HepG2 (cell line): ENCODE data around the gene MTG1. TPM values are rescaled to one million over a fixed set of nuclear protein-coding genes. Genes with fewer than 3 reads are reported as not detected.
A peak's percentile ranks its signal among the peaks of the same experiment; 100 is the strongest.

Experiments used
- ATF2 ChIP-seq: sonication (generic); formaldehyde crosslinking; IDR thresholded peaks from 2 replicates; pipeline ENCODE4 v1.4.0; 2020; ENCODE audit warnings: missing genetic modification reagents
- DRAP1 ChIP-seq: IDR thresholded peaks from 2 replicates; pipeline ENCODE4 v1.6.1; 2016; ENCODE audit warnings: missing genetic modification reagents, missing compliant biosample characterization
- GATAD2A ChIP-seq: IDR thresholded peaks from 2 replicates; pipeline ENCODE4 v1.6.1; 2016
- HCFC1 ChIP-seq: fragments of 150-350 bp; IDR thresholded peaks from 2 replicates; pipeline ENCODE4 v1.6.1; 2014; ENCODE audit warnings: low read depth, low read length
- HNRNPUL1 ChIP-seq: fragments of 200-400 bp; formaldehyde crosslinking; IDR thresholded peaks from 2 replicates; pipeline ENCODE4 v1.6.1; 2017; ENCODE audit warnings: low read depth, mild to moderate bottlenecking, low read length, moderate library complexity
- MYNN ChIP-seq: sonication (generic); formaldehyde crosslinking; IDR thresholded peaks from 2 replicates; pipeline ENCODE4 v1.4.0; 2020; ENCODE audit warnings: mild to moderate bottlenecking, low read depth, missing genetic modification reagents
- NFYB ChIP-seq: sonication (generic); formaldehyde crosslinking; IDR thresholded peaks from 2 replicates; pipeline ENCODE4 v1.4.0; 2020; ENCODE audit warnings: missing genetic modification reagents
- PHF8 ChIP-seq: sonication (generic); formaldehyde crosslinking; IDR thresholded peaks from 2 replicates; pipeline ENCODE4 v1.5.0; 2020; ENCODE audit warnings: missing genetic modification reagents
- PLSCR1 ChIP-seq: sonication (generic); formaldehyde crosslinking; IDR thresholded peaks from 2 replicates; pipeline ENCODE4 v1.5.0; 2020; ENCODE audit warnings: missing genetic modification reagents, mild to moderate bottlenecking, borderline replicate concordance
- RBM22 ChIP-seq: fragments of 200-400 bp; formaldehyde crosslinking; optimal IDR thresholded peaks from 2 replicates; pipeline ENCODE3; 2017; ENCODE audit warnings: mild to moderate bottlenecking, low read length, moderate library complexity
- REXO4 ChIP-seq: sonication (generic); formaldehyde crosslinking; IDR thresholded peaks from 2 replicates; pipeline ENCODE4 v1.8.0; 2022; ENCODE audit warnings: missing genetic modification reagents, mild to moderate bottlenecking, borderline replicate concordance
- SMAD3 ChIP-seq: sonication (generic); formaldehyde crosslinking; IDR thresholded peaks from 2 replicates; pipeline ENCODE4 v1.4.0; 2020; ENCODE audit warnings: missing genetic modification reagents
- TCF7L2 ChIP-seq: IDR thresholded peaks from 2 replicates; pipeline ENCODE4 v1.6.1; 2011; ENCODE audit warnings: mild to moderate bottlenecking, low read depth, low read length, moderate library complexity
- TP53 ChIP-seq: sonication (generic); formaldehyde crosslinking; conservative IDR thresholded peaks from 2 replicates; pipeline ENCODE4 v1.4.0; 2020; ENCODE audit warnings: missing genetic modification reagents
- WIZ ChIP-seq: sonication (generic); formaldehyde crosslinking; IDR thresholded peaks from 2 replicates; pipeline ENCODE4 v1.5.1; 2020; ENCODE audit warnings: mild to moderate bottlenecking, missing genetic modification reagents
- ZNF337 ChIP-seq: sonication (generic); formaldehyde crosslinking; IDR thresholded peaks from 2 replicates; pipeline ENCODE4 v1.5.1; 2020; ENCODE audit warnings: missing genetic modification reagents, low read depth, mild to moderate bottlenecking, borderline replicate concordance
- ZNF343 ChIP-seq: sonication (generic); formaldehyde crosslinking; IDR thresholded peaks from 2 replicates; pipeline ENCODE4 v1.4.0; 2020; ENCODE audit warnings: mild to moderate bottlenecking, missing genetic modification reagents
- ZNF432 ChIP-seq: sonication (generic); formaldehyde crosslinking; IDR thresholded peaks from 2 replicates; pipeline ENCODE4 v1.5.0; 2020; ENCODE audit warnings: missing genetic modification reagents, mild to moderate bottlenecking, borderline replicate concordance
- ZNF512 ChIP-seq: sonication (generic); formaldehyde crosslinking; IDR thresholded peaks from 2 replicates; pipeline ENCODE4 v1.4.0; 2020; ENCODE audit warnings: mild to moderate bottlenecking, missing genetic modification reagents
- ZNF550 ChIP-seq: sonication (generic); formaldehyde crosslinking; IDR thresholded peaks from 2 replicates; pipeline ENCODE4 v1.4.0; 2020; ENCODE audit warnings: mild to moderate bottlenecking, missing genetic modification reagents, borderline replicate concordance
- ZNF749 ChIP-seq: sonication (generic); formaldehyde crosslinking; IDR thresholded peaks from 2 replicates; pipeline ENCODE4 v1.8.0; 2022; ENCODE audit warnings: mild to moderate bottlenecking, missing genetic modification reagents, moderate library complexity, borderline replicate concordance
- polyA plus RNA-seq, 8 experiments: library from polyadenylated mRNA; depleted of rRNA in 3 of 8; stranded (reverse) in 7 of 8; unstranded in 1 of 8; fragments of >200 nt; fragmentation: Illumina TruSeq in 4 of 8; extraction: Trizol in 4 of 8; gene quantifications; 2 replicates each; pipeline versions ENCODE4 v1.2.1 to v1.2.3, GENCODE V29; 2011 to 2016; ENCODE audit warnings: low read depth in 4 of 8, missing spikeins in 1 of 8, mixed read lengths in 1 of 8; ENCODE audit not compliant: insufficient read depth in 1 of 8
- total RNA-seq, 5 experiments: library from RNA; depleted of rRNA; stranded (reverse); fragments of >200 nt; fragmentation: Illumina TruSeq; extraction: Trizol; gene quantifications; 2 replicates each; pipeline ENCODE4 v1.2.3, GENCODE V29; 2016; ENCODE audit warnings: low read depth in 1 of 5
- TF ChIP-seq, protein P1 (sequence below): sonication (generic); formaldehyde crosslinking; IDR thresholded peaks from 2 replicates; pipeline ENCODE4 v1.5.0; 2020; ENCODE audit warnings: mild to moderate bottlenecking, missing genetic modification reagents, moderate library complexity
- TF ChIP-seq, protein P2 (sequence below): IDR thresholded peaks from 2 replicates; pipeline ENCODE4 v1.6.1; 2016; ENCODE audit warnings: missing compliant biosample characterization, missing genetic modification reagents, borderline replicate concordance

The MTG1 gene
- total and polyA plus RNA-seq, 2 of the 13 experiments (the other 11 are each of a cell fraction or from before 2014, with no cell fraction given) = 42.0 to 103 TPM

DNA sequence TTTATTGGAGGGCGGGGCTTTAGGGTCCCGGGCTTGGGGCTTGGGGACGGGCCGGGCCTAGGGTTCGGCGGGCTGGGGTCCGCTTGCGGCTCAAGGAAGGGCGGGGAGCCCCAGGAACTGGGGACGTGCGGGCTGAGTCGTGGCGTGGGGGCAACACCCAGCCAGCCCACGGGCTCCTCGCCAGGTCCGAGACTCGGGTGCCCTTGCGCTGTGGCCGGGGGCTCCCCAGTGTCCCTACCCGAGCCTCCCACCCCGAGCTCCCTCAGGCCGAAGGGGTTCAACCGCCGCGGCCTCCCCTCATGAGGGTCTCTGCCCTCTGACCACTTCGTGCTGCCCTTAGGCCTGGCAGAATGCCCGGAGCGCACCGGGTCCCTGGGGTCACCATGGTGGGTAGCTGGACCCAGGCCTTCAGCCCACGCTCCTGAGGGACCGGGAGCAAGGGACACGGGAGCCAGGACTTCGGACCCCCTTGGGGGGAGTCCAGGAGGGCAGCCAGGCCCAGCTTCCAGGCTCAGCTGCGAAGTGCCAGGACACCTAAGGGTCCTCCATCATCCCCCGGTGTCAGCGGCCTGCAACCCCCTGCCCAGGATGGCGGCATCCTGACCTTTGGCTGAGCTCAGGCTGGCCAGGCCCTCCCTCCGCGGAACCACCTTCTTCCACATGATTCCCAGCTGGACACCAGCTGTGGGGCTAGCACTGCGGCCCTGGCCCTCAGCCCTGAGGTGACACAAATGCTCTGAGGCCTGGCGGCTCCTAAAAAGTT, 35.6 kb upstream of the MTG1 start (continued):
- TF ChIP-seq REXO4 = no peak
- TF ChIP-seq GATAD2A (CRISPR knock-in tag) = peak; percentile 39; the same call in 1 of the 2 replicates
- TF ChIP-seq HCFC1 = no peak
- TF ChIP-seq WIZ = no peak
- TF ChIP-seq MYNN (CRISPR knock-in tag) = no peak
- peak; percentile 64 for TF ChIP-seq PHF8
- no peak for TF ChIP-seq ZNF337 (CRISPR knock-in tag)
- TF ChIP-seq RBM22 = no peak
- TF ChIP-seq DRAP1 (CRISPR knock-in tag) = peak; percentile 28
- TF ChIP-seq ATF2 (CRISPR knock-in tag) = no peak
- TF ChIP-seq TP53 = no peak
- TF ChIP-seq NFYB (CRISPR knock-in tag) = no peak
- TF ChIP-seq PLSCR1 = no peak
- peak; percentile 35; the same call in 1 of the 2 replicates for TF ChIP-seq ZNF343 (CRISPR knock-in tag)
- TF ChIP-seq ZNF749 = 0 out of 2 replicates have a peak, but pooled peaks have one; percentile 52
- no peak for TF ChIP-seq ZNF512 (CRISPR knock-in tag)
- peak; percentile 72; the same call in 1 of the 2 replicates for TF ChIP-seq ZNF550 (CRISPR knock-in tag)
- TF ChIP-seq TCF7L2 = no peak
- TF ChIP-seq, protein P1, sequence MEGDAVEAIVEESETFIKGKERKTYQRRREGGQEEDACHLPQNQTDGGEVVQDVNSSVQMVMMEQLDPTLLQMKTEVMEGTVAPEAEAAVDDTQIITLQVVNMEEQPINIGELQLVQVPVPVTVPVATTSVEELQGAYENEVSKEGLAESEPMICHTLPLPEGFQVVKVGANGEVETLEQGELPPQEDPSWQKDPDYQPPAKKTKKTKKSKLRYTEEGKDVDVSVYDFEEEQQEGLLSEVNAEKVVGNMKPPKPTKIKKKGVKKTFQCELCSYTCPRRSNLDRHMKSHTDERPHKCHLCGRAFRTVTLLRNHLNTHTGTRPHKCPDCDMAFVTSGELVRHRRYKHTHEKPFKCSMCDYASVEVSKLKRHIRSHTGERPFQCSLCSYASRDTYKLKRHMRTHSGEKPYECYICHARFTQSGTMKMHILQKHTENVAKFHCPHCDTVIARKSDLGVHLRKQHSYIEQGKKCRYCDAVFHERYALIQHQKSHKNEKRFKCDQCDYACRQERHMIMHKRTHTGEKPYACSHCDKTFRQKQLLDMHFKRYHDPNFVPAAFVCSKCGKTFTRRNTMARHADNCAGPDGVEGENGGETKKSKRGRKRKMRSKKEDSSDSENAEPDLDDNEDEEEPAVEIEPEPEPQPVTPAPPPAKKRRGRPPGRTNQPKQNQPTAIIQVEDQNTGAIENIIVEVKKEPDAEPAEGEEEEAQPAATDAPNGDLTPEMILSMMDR (CRISPR knock-in tag) = no peak; the same call in 1 of the 2 replicates
- TF ChIP-seq SMAD3 (CRISPR knock-in tag) = no peak
- no peak for TF ChIP-seq HNRNPUL1
- TF ChIP-seq, protein P2, sequence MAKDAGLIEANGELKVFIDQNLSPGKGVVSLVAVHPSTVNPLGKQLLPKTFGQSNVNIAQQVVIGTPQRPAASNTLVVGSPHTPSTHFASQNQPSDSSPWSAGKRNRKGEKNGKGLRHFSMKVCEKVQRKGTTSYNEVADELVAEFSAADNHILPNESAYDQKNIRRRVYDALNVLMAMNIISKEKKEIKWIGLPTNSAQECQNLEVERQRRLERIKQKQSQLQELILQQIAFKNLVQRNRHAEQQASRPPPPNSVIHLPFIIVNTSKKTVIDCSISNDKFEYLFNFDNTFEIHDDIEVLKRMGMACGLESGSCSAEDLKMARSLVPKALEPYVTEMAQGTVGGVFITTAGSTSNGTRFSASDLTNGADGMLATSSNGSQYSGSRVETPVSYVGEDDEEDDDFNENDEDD (CRISPR knock-in tag) = no peak; the same call in 1 of the 2 replicates
- TF ChIP-seq ZNF432 (CRISPR knock-in tag) = no peak
